ENCODE results near the gene ULBP1.

GRCh38 chr6:149975400-149975799, 11.7 kb downstream of the ULBP1 start:
- TF ChIP-seq EZH2 (IDR thresholded peaks at IDR 0.05; ENCODE audit: borderline replicate concordance, low read length) (no peak), CTCF (conservative IDR thresholded peaks at IDR 0.05 in 1 of 2, IDR thresholded peaks at IDR 0.05 in 1 of 2; ENCODE audit: extremely low read depth in 1 of 2, insufficient read depth in 1 of 2, low read depth in 1 of 2, low read length in 2 of 2) (no peak)
